ENCODE measurements around the gene KIAA1671. TPM values are rescaled to one million over a fixed set of nuclear protein-coding genes. Genes with fewer than 3 reads are reported as not detected.

KIAA1671 gene
- total and polyA plus RNA-seq, 2 of the 4 experiments (the other 2 are of a cell fraction), result 0.02 TPM; not detected in 1

DNA sequence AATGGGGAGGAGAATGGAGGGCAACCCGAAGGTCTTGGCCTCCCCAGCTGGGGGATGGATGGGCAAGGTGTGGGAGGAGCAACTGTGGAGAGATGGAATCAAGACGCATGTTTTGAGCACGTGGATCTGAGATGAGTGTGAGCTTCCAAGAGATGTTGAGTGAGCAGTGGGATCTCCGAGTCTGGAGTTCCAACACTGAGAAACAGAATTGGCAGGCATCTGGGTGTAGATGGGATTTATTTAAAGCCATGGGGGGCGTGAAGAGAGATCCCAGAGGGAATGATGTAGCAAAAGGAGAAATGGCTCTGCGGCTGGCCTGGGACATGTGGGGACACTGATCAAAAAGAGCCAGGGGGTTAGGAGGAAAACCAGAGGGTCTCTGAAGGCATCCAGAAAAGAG is 95.6 kb downstream of the KIAA1671 start:
- DNase-seq, result no peak
- Histone ChIP-seq H2AK5ac (ENCODE audit: low read depth, low read length) (no peak overlapping the region), H2AK9ac (replicated peaks; ENCODE audit: low read depth, low read length, poor library complexity) (no peak overlapping the region), H3K9me3 (ENCODE audit: control insufficient read depth, insufficient read depth, low read length) (no peaks in the 10 kb centered on the region), H3K79me1 (ENCODE audit: low read depth in 1 of 2, low read length in 2 of 2) (no peaks in the 10 kb centered on the region), H3K27me3 (ENCODE audit: control insufficient read depth, insufficient read depth, low read length) (no peaks in the 10 kb centered on the region), H4K20me1 (ENCODE audit: insufficient read depth, low read length) (no peaks in the 10 kb centered on the region), H3K18ac (ENCODE audit: low read depth, low read length) (no peak overlapping the region), H2AFZ (replicated peaks; ENCODE audit: low read length, poor library complexity) (no peak overlapping the region), H3K4me1 (ENCODE audit: control insufficient read depth, insufficient read depth, low read length) (no peaks in the 10 kb centered on the region), H4K8ac (ENCODE audit: low read depth in 2 of 2, low read length in 2 of 2) (no peak overlapping the region), H3K9ac (ENCODE audit: low read depth, low read length) (no peak overlapping the region), H3K14ac (replicated peaks; ENCODE audit: low read depth, low read length) (no peak overlapping the region), H3K9me1 (ENCODE audit: insufficient read depth, low read length) (no peaks in the 10 kb centered on the region), H4K5ac (ENCODE audit: low read depth, low read length) (no peak overlapping the region), H3K4ac (ENCODE audit: low read depth, low read length) (no peak overlapping the region), H2BK15ac (ENCODE audit: low read depth, low read length) (no peak overlapping the region), H3K27ac (ENCODE audit: insufficient read depth, low read length) (no peak overlapping the region), H3K56ac (ENCODE audit: extremely low read depth, insufficient read depth, low read length) (no peak overlapping the region), H3K4me2 (ENCODE audit: low read depth, low read length) (no peak overlapping the region), H2BK120ac (ENCODE audit: low read depth, low read length) (no peak overlapping the region), H3K23ac (ENCODE audit: low read depth, low read length) (no peak overlapping the region), H3K4me3 (ENCODE audit: insufficient read depth, low read depth, low read length) (no peak overlapping the region), H2BK5ac (ENCODE audit: low read depth, low read length, poor library complexity, severe bottlenecking) (no peak overlapping the region), H2BK20ac (ENCODE audit: low read depth, low read length) (no peak overlapping the region), H3K36me3 (ENCODE audit: control insufficient read depth, insufficient read depth, low read length) (no peaks in the 10 kb centered on the region), H4K91ac (ENCODE audit: insufficient read depth, low read depth, low read length) (no peak overlapping the region)
- intact Hi-C loops (cut with micrococcal nuclease) (loop anchor here (1.0 kb wide), 3 partner anchors 96 to 279 kb away; partner anchors contain the start of gene KIAA1671), dilution Hi-C loops (cut with HindIII; ENCODE audit: low sequenced_read_pairs, unreplicated experiment) (no loop called here), in situ Hi-C loops (cut with MboI; ENCODE audit: low sequenced_read_pairs) (loop anchor here (10.0 kb wide), 2 partner anchors 103 to 273 kb away; partner anchors contain the start of genes LHFPL7 and PIWIL3)
- no peak for TF ChIP-seq RAD21 (IDR thresholded peaks at IDR 0.05; ENCODE audit: low read length)
- no peak for TF ChIP-seq ELK1 (IDR thresholded peaks at IDR 0.05; ENCODE audit: borderline replicate concordance, low read depth, low read length)
- TF ChIP-seq NFE2L2 (IDR thresholded peaks at IDR 0.05; ENCODE audit: low read depth, low read length), result no peak
- no peak for TF ChIP-seq CHD1 (IDR thresholded peaks at IDR 0.05; ENCODE audit: low read depth, low read length)
- no peak for TF ChIP-seq POLR2A (IDR thresholded peaks at IDR 0.05; ENCODE audit: low read depth, low read length)
- TF ChIP-seq SMC3 (IDR thresholded peaks at IDR 0.05; ENCODE audit: low read depth, low read length), result no peak
- TF ChIP-seq CTCF (conservative IDR thresholded peaks at IDR 0.05; ENCODE audit: low read depth, low read length), result no peak
- TF ChIP-seq MAFK (IDR thresholded peaks at IDR 0.05; ENCODE audit: low read depth, low read length), result no peak
- ATAC-seq (ENCODE audit: low read depth), result no peak
- BruUV-seq (replicated peaks), result no TSS peak
- ChIA-PET POLR2A (ENCODE audit: unreplicated experiment) (no interaction called here), CTCF (interaction anchor here (0.9 to 1.5 kb wide), 3 partner anchors 9 to 276 kb away, joined by 3 to 4 read pairs (median 3); no protein-coding TSS in a partner anchor)
- WGBS, 2 experiments (ENCODE audit: extremely low coverage in 2 of 2, insufficient read length in 1 of 2), result 25% methylated on average over 2 of the region's 6 CpGs; no CpG with 5 or more reads in 1 of the 2 experiments
